CD14-positive monocyte (primary cell): ENCODE results near the gene TRIM56. TPM values are rescaled to one million over a fixed set of nuclear protein-coding genes. Genes with fewer than 3 reads are reported as not detected.
"Not testable (repeated sequence)": the region's sequence is repeated elsewhere in the genome, so short reads cannot be mapped to it uniquely, and the experiment has no call there.

Source experiments
- DNase-seq, 3 donors: peaks; one replicate each; pipeline ENCODE4 v3.0.0-alpha.2; 2011 to 2022
- H2AFZ ChIP-seq: 2 replicates; pipeline ENCODE4 v1.6.0; 2012; ENCODE audit warnings: mild to moderate bottlenecking, low read depth, low read length, inconsistent platforms; ENCODE audit not compliant: insufficient read depth, poor library complexity, severe bottlenecking
- H3K27ac ChIP-seq, 2 donors: 1 replicate in 1 of 2; 2 replicates in 1 of 2; pipeline ENCODE4 v1.5.1; 2012 to 2013; ENCODE audit warnings: low read length in 2 of 2, control low read depth in 1 of 2, inconsistent platforms in 1 of 2, low read depth in 1 of 2, mild to moderate bottlenecking in 1 of 2
- H3K27me3 ChIP-seq, 2 donors: one replicate each; pipeline versions ENCODE4 v1.6.0 to v1.6.1; 2011 to 2013; ENCODE audit warnings: low read length in 2 of 2; ENCODE audit not compliant: control insufficient read depth in 2 of 2, insufficient read depth in 2 of 2
- H3K36me3 ChIP-seq, 2 donors: replicated peaks in 1 of 2; 1 replicate in 1 of 2; 2 replicates in 1 of 2; pipeline versions ENCODE4 v1.5.1 to v1.6.1; 2012 to 2013; ENCODE audit warnings: low read length in 2 of 2, control low read depth in 1 of 2, inconsistent platforms in 1 of 2, mild to moderate bottlenecking in 1 of 2; ENCODE audit not compliant: insufficient read depth in 2 of 2, control insufficient read depth in 1 of 2
- H3K4me1 ChIP-seq, 2 donors: 1 replicate in 1 of 2; 2 replicates in 1 of 2; pipeline versions ENCODE4 v1.5.1 to v1.6.1; 2012 to 2013; ENCODE audit warnings: low read length in 2 of 2, control low read depth in 1 of 2, inconsistent platforms in 1 of 2, mild to moderate bottlenecking in 1 of 2, moderate library complexity in 1 of 2; ENCODE audit not compliant: insufficient read depth in 2 of 2, control insufficient read depth in 1 of 2
- H3K4me2 ChIP-seq: replicated peaks from 2 replicates; pipeline ENCODE3; 2012; ENCODE audit warnings: low read length, moderate library complexity, mild to moderate bottlenecking; ENCODE audit not compliant: poor library complexity, severe bottlenecking; ENCODE audit errors: extremely low read depth
- H3K4me3 ChIP-seq, 3 experiments: fragments of 200-600 bp in 1 of 3; sonication (generic) in 1 of 3; replicated peaks in 1 of 3; 1 replicate in 2 of 3; 2 replicates in 1 of 3; pipeline ENCODE4 v1.5.1; 2011 to 2013; ENCODE audit warnings: low read length in 3 of 3, mild to moderate bottlenecking in 3 of 3, control low read depth in 2 of 3, low read depth in 2 of 3, inconsistent platforms in 1 of 3, moderate library complexity in 1 of 3
- H3K79me2 ChIP-seq: 2 replicates; pipeline ENCODE4 v1.6.0; 2012; ENCODE audit warnings: mild to moderate bottlenecking, control low read depth, inconsistent platforms, low read length, moderate library complexity; ENCODE audit not compliant: insufficient read depth
- H3K9ac ChIP-seq: 2 replicates; pipeline ENCODE4 v1.6.0; 2017; ENCODE audit warnings: low read length, mild to moderate bottlenecking; ENCODE audit not compliant: insufficient read depth, poor library complexity, severe bottlenecking
- H3K9me3 ChIP-seq, 2 donors: replicated peaks in 1 of 2; 1 replicate in 1 of 2; 2 replicates in 1 of 2; pipeline versions ENCODE4 v1.5.1 to v1.6.1; 2012 to 2013; ENCODE audit warnings: low read length in 2 of 2, control low read depth in 1 of 2; ENCODE audit not compliant: control insufficient read depth in 1 of 2, insufficient read depth in 1 of 2
- H4K20me1 ChIP-seq: 2 replicates; pipeline ENCODE4 v1.6.0; 2012; ENCODE audit warnings: mild to moderate bottlenecking, low read length, control low read depth, moderate library complexity; ENCODE audit not compliant: insufficient read depth
- H3K27ac Mint-ChIP-seq, 7 donors: one replicate each; pipeline ENCODE4 v1.8.0; 2020; ENCODE audit warnings: mild to moderate bottlenecking in 7 of 7, mixed read lengths in 7 of 7, moderate library complexity in 6 of 7, inconsistent platforms in 2 of 7
- H3K27me3 Mint-ChIP-seq, 3 donors: one replicate each; pipeline ENCODE4 v1.8.0; 2021 to 2022; ENCODE audit warnings: low read depth in 3 of 3, mild to moderate bottlenecking in 3 of 3, mixed read lengths in 3 of 3, moderate library complexity in 3 of 3, inconsistent platforms in 1 of 3
- H3K36me3 Mint-ChIP-seq, 2 donors: one replicate each; pipeline ENCODE4 v1.8.0; 2020; ENCODE audit warnings: mixed read lengths in 2 of 2, inconsistent platforms in 1 of 2, mild to moderate bottlenecking in 1 of 2
- H3K4me1 Mint-ChIP-seq: one replicate; pipeline ENCODE4 v1.8.0; 2020; ENCODE audit warnings: mild to moderate bottlenecking, mixed read lengths
- H3K4me3 Mint-ChIP-seq, 2 donors: one replicate each; pipeline ENCODE4 v1.8.0; 2020; ENCODE audit warnings: mild to moderate bottlenecking in 2 of 2, mixed read lengths in 2 of 2, moderate library complexity in 1 of 2
- H3K9me3 Mint-ChIP-seq, 7 donors: one replicate each; pipeline ENCODE4 v1.8.0; 2020 to 2022; ENCODE audit warnings: mixed read lengths in 7 of 7, mild to moderate bottlenecking in 6 of 7, moderate library complexity in 6 of 7, inconsistent platforms in 2 of 7
- CTCF ChIP-seq: fragments of 200-600 bp; IDR thresholded peaks from one replicate; pipeline ENCODE4 v1.8.0; 2022; ENCODE audit warnings: antibody characterized with exemption, mild to moderate bottlenecking
- WGBS: methylation state at CpG from one replicate; pipeline ENCODE4 v1.1.5; 2013; ENCODE audit warnings: missing lambda C conversion rate; ENCODE audit not compliant: insufficient coverage; 5-methylcytosine and 5-hydroxymethylcytosine counted together
- intact Hi-C, 2 donors: fragments of 100-400 bp; cut with micrococcal nuclease; formaldehyde crosslinking; loops; one replicate each; pipeline versions ENCODE4 v1.15.0 to v1.15.1; 2023
- polyA plus RNA-seq, 3 donors: library from polyadenylated mRNA; depleted of rRNA in 1 of 3; unstranded in 2 of 3; stranded (reverse) in 1 of 3; fragments of 300-500 nt in 2 of 3; fragments of >200 nt in 1 of 3; fragmentation: Illumina TruSeq in 2 of 3; gene quantifications; 1 replicate in 2 of 3; 2 replicates in 1 of 3; pipeline ENCODE4 v1.2.3, GENCODE V29; 2012 to 2021

TRIM56 gene
- polyA plus RNA-seq, 3 donors = 0.66 to 9.4 (median 1.2) TPM

GRCh38 chr7:101089876-101090275, 4.6 kb downstream of the TRIM56 start:
- Mint-ChIP-seq H3K27ac (peak overlapping the region in 3 of 7 donors; percentile 53 to 58 (median 57)), H3K4me3 (no peak overlapping the region), H3K27me3 (no peaks in the 10 kb centered on the region), H3K9me3 (peaks cover 0 to 3% (median 0%) of the 10 kb centered on the region in 7 donors), H3K4me1 (peaks cover 18% of the 10 kb centered on the region), H3K36me3 (peaks cover 45 to 51% of the 10 kb centered on the region in 2 donors)
- Histone ChIP-seq H3K27me3 (no peaks in the 10 kb centered on the region), H3K79me2 (peaks cover 59% of the 10 kb centered on the region), H3K9me3 (no peaks in the 10 kb centered on the region), H2AFZ (no peak overlapping the region), H3K4me3 (no peak overlapping the region), H3K9ac (no peak overlapping the region), H3K27ac (no peak overlapping the region), H3K4me2 (no peak overlapping the region), H3K4me1 (peaks cover 10 to 17% of the 10 kb centered on the region in 2 donors), H4K20me1 (peaks cover 62% of the 10 kb centered on the region), H3K36me3 (peaks cover 31 to 47% of the 10 kb centered on the region in 2 donors)
- TF ChIP-seq CTCF = no peak
- DNase-seq = no peak
- intact Hi-C loops = loop anchor here in 1 of 2 donors (10.0 kb wide), 1 partner anchor 165 kb away; no protein-coding TSS in a partner anchor
- WGBS = 95% methylated on average over 7 of the region's 9 CpGs

GRCh38 chr7:101092266-101092905, 7.1 kb downstream of the TRIM56 start:
- H3K9ac ChIP-seq, H3K4me2 ChIP-seq, H3K9me3 Mint-ChIP-seq, H3K27ac ChIP-seq, H3K9me3 ChIP-seq, H3K27ac Mint-ChIP-seq, H3K27me3 ChIP-seq, H3K4me1 ChIP-seq, DNase-seq, H2AFZ ChIP-seq, H3K4me3 Mint-ChIP-seq, H3K27me3 Mint-ChIP-seq, H3K4me3 ChIP-seq, H3K4me1 Mint-ChIP-seq, intact Hi-C loops: not testable (repeated sequence)
- 98% methylated on average over 10 of the region's 53 CpGs for WGBS
- Histone ChIP-seq H3K79me2 (peaks cover 37% of the 10 kb centered on the region), H3K36me3 (peaks cover 24 to 38% of the 10 kb centered on the region in 2 donors), H4K20me1 (peaks cover 77% of the 10 kb centered on the region)
- peaks cover 39 to 43% of the 10 kb centered on the region in 2 donors for H3K36me3 Mint-ChIP-seq
